ENCODE measurements around the gene IKBIP.
"Not testable (repeated sequence)": the region's sequence is repeated elsewhere in the genome, so short reads cannot be mapped to it uniquely, and the experiment has no call there.

Gene IKBIP

GRCh38 chr12:98606359-98606988, 38.1 kb downstream of the IKBIP start:
- H3K4me3 ChIP-seq (replicated peaks; ENCODE audit: low read depth, low read length) = no peak overlapping the region
- TF ChIP-seq CTCF (IDR thresholded peaks at IDR 0.05; ENCODE audit: low read depth, low read length, missing control alignments) = no peak
- no peak for DNase-seq (ENCODE audit: extremely low read depth, low read depth)

DNA sequence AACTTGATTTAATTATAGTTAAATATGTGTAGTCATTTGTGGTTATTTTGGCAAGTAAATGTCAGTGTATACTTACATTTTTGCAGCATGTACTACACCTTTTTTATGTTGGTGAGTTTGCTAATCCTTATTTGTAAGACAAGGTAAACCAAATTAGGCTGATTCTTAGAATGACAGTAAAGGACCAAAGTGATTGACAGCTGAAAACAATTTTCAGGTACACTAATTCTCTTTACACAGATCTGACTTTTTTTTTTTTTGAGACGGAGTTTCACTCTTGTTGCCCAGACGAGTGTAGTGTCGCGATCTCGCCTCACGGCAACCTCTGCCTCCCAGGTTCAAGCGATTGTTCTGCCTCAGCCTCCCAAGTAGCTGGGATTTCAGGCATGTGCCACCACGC, 42.7 kb downstream of the IKBIP start:
- DNase-seq (ENCODE audit: extremely low read depth, low read depth) = no peak
- no peak overlapping the region for H3K4me3 ChIP-seq (replicated peaks; ENCODE audit: low read depth, low read length)
- TF ChIP-seq CTCF (IDR thresholded peaks at IDR 0.05; ENCODE audit: low read depth, low read length, missing control alignments) = no peak

DNA sequence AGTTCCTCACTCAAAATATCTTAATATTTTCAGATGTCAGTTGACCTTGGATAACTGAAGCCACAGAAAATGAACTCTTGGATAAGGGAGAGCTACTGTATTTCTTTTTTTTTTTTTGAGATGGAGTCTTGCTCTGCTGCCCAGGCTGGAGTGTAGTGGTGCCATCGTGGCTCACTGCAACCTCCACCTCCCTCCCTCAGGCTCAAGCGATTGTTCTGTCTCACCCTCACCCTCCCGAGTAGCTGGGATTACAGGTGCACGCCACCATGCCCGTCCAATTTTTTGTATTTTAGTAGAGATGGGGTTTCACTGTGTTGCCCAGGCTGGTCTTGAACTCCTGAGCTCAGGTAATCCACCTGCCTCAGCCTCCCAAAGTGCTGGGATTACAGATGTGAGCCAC, 47.3 kb downstream of the IKBIP start:
- DNase-seq (ENCODE audit: extremely low read depth, low read depth); H3K4me3 ChIP-seq (replicated peaks; ENCODE audit: low read depth, low read length): not testable (repeated sequence)

DNA sequence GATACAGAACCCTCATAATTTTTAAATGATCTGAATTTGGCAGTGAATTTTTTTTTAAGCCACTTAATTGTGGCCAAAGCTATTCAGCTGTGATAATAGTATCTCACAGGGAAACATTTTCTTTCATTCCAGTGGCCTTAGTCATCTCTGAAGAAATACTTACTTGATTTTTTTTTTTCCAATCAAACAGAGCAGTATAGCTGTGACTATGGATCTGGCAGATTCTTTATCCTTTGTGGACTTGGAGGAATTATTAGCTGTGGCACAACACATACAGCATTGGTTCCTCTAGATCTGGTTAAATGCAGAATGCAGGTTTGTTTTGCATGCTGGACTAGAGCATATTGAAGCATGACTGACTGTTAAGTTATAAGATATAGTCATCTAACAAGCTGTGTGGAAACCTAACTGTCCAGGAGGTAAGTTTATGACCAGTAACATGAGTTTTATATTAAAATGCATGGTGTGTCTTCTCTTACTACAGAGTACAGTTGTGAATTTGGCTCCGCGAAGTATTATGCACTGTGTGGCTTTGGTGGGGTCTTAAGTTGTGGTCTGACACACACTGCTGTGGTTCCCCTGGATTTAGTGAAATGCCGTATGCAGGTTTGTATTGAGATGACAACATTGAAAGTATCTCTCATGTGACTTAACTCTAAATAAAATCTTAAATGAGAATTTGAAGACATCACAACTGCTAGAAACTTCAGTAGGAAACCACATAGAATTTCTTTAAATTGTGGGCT, 49.2 kb downstream of the IKBIP start:
- TF ChIP-seq CTCF (IDR thresholded peaks at IDR 0.05; ENCODE audit: low read depth, low read length, missing control alignments) = no peak
- DNase-seq (ENCODE audit: extremely low read depth, low read depth) = no peak
- H3K4me3 ChIP-seq (replicated peaks; ENCODE audit: low read depth, low read length) = peak overlapping the region; percentile 100

GRCh38 chr12:98594050-98594835, 50.3 kb downstream of the IKBIP start:
- H3K4me3 ChIP-seq (replicated peaks; ENCODE audit: low read depth, low read length) = peak overlapping the region; percentile 100
- TF ChIP-seq CTCF (IDR thresholded peaks at IDR 0.05; ENCODE audit: low read depth, low read length, missing control alignments) = no peak
- no peak for DNase-seq (ENCODE audit: extremely low read depth, low read depth)

DNA sequence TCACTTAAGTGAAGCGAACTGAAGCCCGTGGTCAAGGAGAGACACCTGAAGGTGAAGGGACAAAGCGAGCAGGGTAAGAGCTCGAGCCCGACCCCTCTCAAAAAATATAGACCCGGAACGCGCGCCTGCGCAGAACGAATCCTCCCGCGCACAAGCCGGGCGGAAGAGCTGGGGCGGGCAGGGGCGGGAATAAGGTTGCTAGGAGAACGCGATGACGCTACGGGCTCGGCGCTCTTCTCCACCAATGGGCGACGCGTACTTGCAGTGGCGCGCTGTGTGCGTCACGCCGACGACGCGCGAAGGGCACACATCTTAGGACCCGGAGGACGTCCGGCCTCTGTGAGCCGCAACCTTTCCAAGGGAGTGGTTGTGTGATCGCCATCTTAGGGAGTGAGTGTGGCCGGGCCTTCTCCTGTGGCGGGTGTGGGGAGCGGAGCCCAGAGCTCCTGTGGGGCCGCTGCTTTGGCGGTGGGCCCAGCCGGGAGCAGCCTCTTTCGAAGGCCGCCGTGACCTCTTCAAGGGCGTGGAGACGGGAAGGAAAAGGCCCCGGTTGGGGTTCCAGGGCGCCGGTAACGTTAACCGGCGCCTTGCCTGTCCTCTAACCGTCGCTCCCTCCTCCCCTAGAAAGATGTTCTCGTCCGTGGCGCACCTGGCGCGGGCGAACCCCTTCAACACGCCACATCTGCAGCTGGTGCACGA, 51.1 kb downstream of the IKBIP start, which contains the start of gene SLC25A3:
Gene SLC25A3, plus strand, starts transcription at position 336 of the 699 bp plus-strand sequence. Its CDS starts 293 bp downstream, at position 629.
- peak within 1 kb of the TSS; percentile 100 for H3K4me3 ChIP-seq (replicated peaks; ENCODE audit: low read depth, low read length)
- no peak for TF ChIP-seq CTCF (IDR thresholded peaks at IDR 0.05; ENCODE audit: low read depth, low read length, missing control alignments)
- peak; percentile 93 for DNase-seq (ENCODE audit: extremely low read depth, low read depth)

All from HFF-Myc (cell line).